Trophoblast cell (in vitro differentiated cells and primary cell): ENCODE data around the gene TREML4.

Experiments used
- DNase-seq, 2 donors: peaks; one replicate each; pipeline ENCODE4 v3.0.0-alpha.2; 2016
- H2AFZ ChIP-seq: 2 replicates; pipeline ENCODE4 v1.6.1; 2013; ENCODE audit warnings: low read length, moderate library complexity, mild to moderate bottlenecking; ENCODE audit not compliant: insufficient read depth, poor library complexity
- H2AK5ac ChIP-seq: 2 replicates; pipeline ENCODE4 v1.6.1; 2013; ENCODE audit warnings: mild to moderate bottlenecking, low read length
- H2BK120ac ChIP-seq: 2 replicates; pipeline ENCODE4 v1.6.1; 2013; ENCODE audit warnings: low read length, mild to moderate bottlenecking, moderate library complexity; ENCODE audit not compliant: insufficient read depth, poor library complexity
- H2BK12ac ChIP-seq: 2 replicates; pipeline ENCODE4 v1.6.1; 2013; ENCODE audit warnings: mild to moderate bottlenecking, low read length, moderate library complexity
- H2BK5ac ChIP-seq: 2 replicates; pipeline ENCODE4 v1.6.1; 2013; ENCODE audit warnings: low read length, low read depth, moderate library complexity, mild to moderate bottlenecking; ENCODE audit not compliant: poor library complexity
- H3K14ac ChIP-seq: 2 replicates; pipeline ENCODE4 v1.6.1; 2013; ENCODE audit warnings: mild to moderate bottlenecking, low read length
- H3K18ac ChIP-seq: 2 replicates; pipeline ENCODE4 v1.6.1; 2013; ENCODE audit warnings: mild to moderate bottlenecking, low read length
- H3K23ac ChIP-seq: 2 replicates; pipeline ENCODE4 v1.6.1; 2013; ENCODE audit warnings: low read length
- H3K27ac ChIP-seq: 2 replicates; pipeline ENCODE4 v1.5.1; 2013; ENCODE audit warnings: low read depth, mild to moderate bottlenecking, inconsistent platforms, low read length, moderate library complexity
- H3K27me3 ChIP-seq: 2 replicates; pipeline ENCODE4 v1.6.1; 2013; ENCODE audit warnings: inconsistent platforms, mild to moderate bottlenecking, low read length, moderate library complexity; ENCODE audit not compliant: insufficient read depth
- H3K36me3 ChIP-seq, 2 experiments: 1 replicate in 1 of 2; 2 replicates in 1 of 2; pipeline ENCODE4 v1.6.1; 2013; ENCODE audit warnings: low read length in 2 of 2, mild to moderate bottlenecking in 2 of 2, moderate library complexity in 1 of 2; ENCODE audit not compliant: insufficient read depth in 2 of 2, control insufficient read depth in 1 of 2
- H3K4ac ChIP-seq: 2 replicates; pipeline ENCODE4 v1.6.1; 2013; ENCODE audit warnings: low read depth, mild to moderate bottlenecking, low read length, moderate library complexity
- H3K4me1 ChIP-seq, 2 experiments: 1 replicate in 1 of 2; 2 replicates in 1 of 2; pipeline ENCODE4 v1.6.1; 2013; ENCODE audit warnings: low read length in 2 of 2, mild to moderate bottlenecking in 2 of 2, moderate library complexity in 1 of 2; ENCODE audit not compliant: insufficient read depth in 2 of 2, control insufficient read depth in 1 of 2
- H3K4me2 ChIP-seq: 2 replicates; pipeline ENCODE4 v1.6.1; 2013; ENCODE audit warnings: inconsistent platforms, mild to moderate bottlenecking, low read length, moderate library complexity
- H3K4me3 ChIP-seq: 2 replicates; pipeline ENCODE4 v1.5.1; 2013; ENCODE audit warnings: mild to moderate bottlenecking, low read depth, low read length, inconsistent platforms
- H3K79me1 ChIP-seq: one replicate; pipeline ENCODE4 v1.6.1; 2013; ENCODE audit warnings: low read length
- H3K79me2 ChIP-seq: 2 replicates; pipeline ENCODE4 v1.6.1; 2013; ENCODE audit warnings: low read length, mild to moderate bottlenecking; ENCODE audit not compliant: control insufficient read depth, insufficient read depth, poor library complexity
- H3K9ac ChIP-seq: 2 replicates; pipeline ENCODE4 v1.6.1; 2013; ENCODE audit warnings: mild to moderate bottlenecking, low read length
- H3K9me3 ChIP-seq: 2 replicates; pipeline ENCODE4 v1.6.1; 2013; ENCODE audit warnings: low read depth, mild to moderate bottlenecking, control low read depth, inconsistent platforms, low read length; ENCODE audit not compliant: insufficient read depth
- H4K12ac ChIP-seq: 2 replicates; pipeline ENCODE4 v1.6.1; 2013; ENCODE audit warnings: low read depth, mild to moderate bottlenecking, low read length, moderate library complexity
- H4K8ac ChIP-seq: 2 replicates; pipeline ENCODE4 v1.6.1; 2013; ENCODE audit warnings: low read depth, mild to moderate bottlenecking, low read length, moderate library complexity
- H4K91ac ChIP-seq: one replicate; pipeline ENCODE4 v1.6.1; 2013; ENCODE audit warnings: low read depth, mild to moderate bottlenecking, low read length, moderate library complexity
- WGBS: extraction: QIAGEN DNeasy Blood & Tissue Kit; methylation state at CpG from one replicate; pipeline ENCODE4 v1.1.7; 2013; ENCODE audit warnings: missing lambda C conversion rate; ENCODE audit not compliant: insufficient read length, insufficient coverage; ENCODE audit errors: extremely low coverage; 5-methylcytosine and 5-hydroxymethylcytosine counted together

The TREML4 gene

GRCh38 chr6:41216616-41217015 lies 11.5 kb upstream of the TREML4 start:
- Histone ChIP-seq H2BK12ac (no peak overlapping the region), H2BK5ac (no peak overlapping the region), H4K8ac (no peak overlapping the region), H3K79me2 (no peaks in the 10 kb centered on the region), H3K23ac (no peak overlapping the region), H2BK120ac (no peak overlapping the region), H3K18ac (no peak overlapping the region), H2AK5ac (no peak overlapping the region), H3K4me1 (no peaks in the 10 kb centered on the region), H4K91ac (no peak overlapping the region), H2AFZ (no peak overlapping the region), H3K36me3 (no peaks in the 10 kb centered on the region), H3K14ac (no peak overlapping the region), H3K4me2 (no peak overlapping the region), H3K79me1 (no peaks in the 10 kb centered on the region), H3K27me3 (no peaks in the 10 kb centered on the region), H3K9ac (no peak overlapping the region), H3K4ac (no peak overlapping the region), H3K27ac (no peak overlapping the region), H3K9me3 (peaks cover 14% of the 10 kb centered on the region), H3K4me3 (no peak overlapping the region), H4K12ac (no peak overlapping the region)
- no CpG with 5 or more reads among the region's 5 CpGs for WGBS
- DNase-seq: no peak

- Histone ChIP-seq H3K4me3 (no peak overlapping the region), H3K23ac (no peak overlapping the region), H3K79me1 (no peaks in the 10 kb centered on the region), H2BK5ac (no peak overlapping the region), H2BK120ac (no peak overlapping the region), H2AK5ac (no peak overlapping the region), H4K8ac (no peak overlapping the region), H3K79me2 (no peaks in the 10 kb centered on the region), H3K27me3 (no peaks in the 10 kb centered on the region), H2BK12ac (no peak overlapping the region), H2AFZ (no peak overlapping the region), H3K4me1 (peaks cover 4% of the 10 kb centered on the region in 2 experiments), H3K9ac (no peak overlapping the region), H3K9me3 (peaks cover 5% of the 10 kb centered on the region), H4K12ac (no peak overlapping the region), H3K18ac (no peak overlapping the region), H3K14ac (no peak overlapping the region), H4K91ac (no peak overlapping the region), H3K36me3 (no peaks in the 10 kb centered on the region), H3K4ac (no peak overlapping the region), H3K4me2 (no peak overlapping the region), H3K27ac (no peak overlapping the region)
- no peak for DNase-seq
- WGBS: no CpG with 5 or more reads among the region's 4 CpGs
Measured at GRCh38 chr6:41222045-41222444, 6.1 kb upstream of the TREML4 start.

- Histone ChIP-seq H3K4me3 (no peak overlapping the region), H3K4ac (no peak overlapping the region), H2AFZ (no peak overlapping the region), H2BK12ac (no peak overlapping the region), H3K4me2 (no peak overlapping the region), H4K8ac (no peak overlapping the region), H2BK120ac (no peak overlapping the region), H3K9ac (no peak overlapping the region), H3K14ac (no peak overlapping the region), H3K27me3 (no peaks in the 10 kb centered on the region), H4K91ac (no peak overlapping the region), H3K9me3 (peaks cover 2% of the 10 kb centered on the region), H4K12ac (no peak overlapping the region), H3K27ac (no peak overlapping the region), H2BK5ac (no peak overlapping the region), H3K79me2 (no peaks in the 10 kb centered on the region), H3K79me1 (no peaks in the 10 kb centered on the region), H3K18ac (no peak overlapping the region), H3K23ac (no peak overlapping the region), H3K4me1 (peaks cover 4 to 6% of the 10 kb centered on the region in 2 experiments), H2AK5ac (no peak overlapping the region), H3K36me3 (no peaks in the 10 kb centered on the region)
- no CpG with 5 or more reads among the region's 5 CpGs for WGBS
- no peak for DNase-seq
Measured at GRCh38 chr6:41222513-41222912, 5.6 kb upstream of the TREML4 start.

GRCh38 chr6:41224800-41225199 lies 3.3 kb upstream of the TREML4 start:
- Histone ChIP-seq H3K4me2 (no peak overlapping the region), H2BK12ac (no peak overlapping the region), H2BK120ac (no peak overlapping the region), H3K9me3 (peaks cover 2% of the 10 kb centered on the region), H3K27me3 (no peaks in the 10 kb centered on the region), H3K4ac (no peak overlapping the region), H3K79me1 (no peaks in the 10 kb centered on the region), H3K79me2 (no peaks in the 10 kb centered on the region), H3K9ac (no peak overlapping the region), H4K12ac (no peak overlapping the region), H3K27ac (no peak overlapping the region), H2AFZ (no peak overlapping the region), H3K23ac (no peak overlapping the region), H3K36me3 (no peaks in the 10 kb centered on the region), H2BK5ac (no peak overlapping the region), H4K91ac (no peak overlapping the region), H3K18ac (no peak overlapping the region), H3K4me3 (no peak overlapping the region), H3K14ac (no peak overlapping the region), H2AK5ac (no peak overlapping the region), H4K8ac (no peak overlapping the region), H3K4me1 (peaks cover 4 to 6% of the 10 kb centered on the region in 2 experiments)
- no peak for DNase-seq
- no CpG with 5 or more reads among the region's 1 CpG for WGBS
